NCI-H2081 treated with DMSO at 0.1 percent for 48 hours (cell line): ENCODE measurements around the gene ABCA4.
"Not testable (repeated sequence)": the region's sequence is repeated elsewhere in the genome, so short reads cannot be mapped to it uniquely, and the experiment has no call there.

Experiments
- DNase-seq: peaks from one replicate; lab custom pipeline; 2025; lab: John Stamatoyannopoulos, UW

ABCA4 gene

GRCh38 chr1:94120991-94121390 is at the start of gene ABCA4:
Gene ABCA4, minus strand, starts transcription at chr1:94121148. Its CDS starts 103 bp downstream, at chr1:94121045.
- no peak for DNase-seq

DNA sequence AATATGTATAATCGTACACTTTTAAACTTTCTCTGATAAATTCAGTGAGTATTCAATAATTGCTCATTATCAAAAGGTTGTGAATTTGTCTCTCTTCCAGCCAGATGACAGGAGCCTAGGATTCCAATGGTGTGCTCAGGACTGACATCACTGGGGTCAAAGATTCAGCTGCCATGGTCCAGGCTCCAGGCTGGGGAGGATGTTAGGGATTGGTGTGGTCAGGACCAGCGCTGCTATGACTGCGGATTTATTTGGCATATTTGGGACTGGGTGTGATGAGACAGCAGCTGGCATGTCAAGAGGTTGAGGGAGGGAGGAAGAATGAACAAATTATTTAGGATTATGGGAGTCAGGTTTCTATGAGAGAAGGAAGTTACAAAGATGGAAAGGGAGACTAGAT is 48.2 kb upstream of the ABCA4 start:
- no peak for DNase-seq

- no peak for DNase-seq
Measured at GRCh38 chr1:94165843-94166242, 44.9 kb upstream of the ABCA4 start.

DNA sequence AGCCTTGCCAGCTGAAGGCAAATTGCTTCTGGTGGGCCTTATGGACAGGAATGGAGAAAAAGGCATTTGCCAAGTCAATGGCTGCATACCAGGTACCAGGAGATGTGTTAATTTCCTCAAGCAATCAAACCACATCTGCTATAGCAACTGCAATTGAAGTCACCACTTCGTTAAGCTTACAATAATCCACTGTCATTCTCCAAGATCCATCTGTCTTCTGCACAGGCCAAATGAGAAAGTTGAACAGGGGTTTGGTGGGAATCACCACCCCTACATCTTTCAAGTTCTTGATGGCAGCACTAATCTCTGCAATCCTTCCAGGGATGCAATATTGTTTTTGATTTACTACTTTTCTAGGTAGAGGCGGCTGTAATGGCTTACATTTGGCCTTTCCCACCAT is 43.9 kb upstream of the ABCA4 start:
- not testable (repeated sequence) for DNase-seq

- not testable (repeated sequence) for DNase-seq
Measured at GRCh38 chr1:94164121-94164520, 43.2 kb upstream of the ABCA4 start.

DNA sequence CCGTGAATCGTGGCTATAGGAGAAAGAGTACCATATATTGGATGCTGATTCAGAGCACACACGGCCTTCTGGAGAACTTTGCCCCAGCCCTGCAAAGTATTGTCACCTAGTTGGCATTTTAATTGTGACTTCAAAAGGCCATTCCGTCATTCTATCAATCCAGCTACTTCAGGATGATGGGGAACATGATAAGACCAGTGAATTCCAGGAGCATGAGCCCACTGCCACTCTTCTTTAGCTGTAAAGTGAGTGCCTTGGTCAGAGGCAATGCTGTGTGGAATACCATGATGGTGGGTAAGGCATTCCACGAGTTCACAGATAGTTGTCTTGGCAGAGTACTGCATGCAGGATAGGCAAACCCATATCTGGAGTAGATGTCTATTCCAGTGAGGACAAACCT is 42.3 kb upstream of the ABCA4 start:
- DNase-seq: not testable (repeated sequence)

GRCh38 chr1:94160811-94161210 is 39.9 kb upstream of the ABCA4 start:
- no peak for DNase-seq

DNA sequence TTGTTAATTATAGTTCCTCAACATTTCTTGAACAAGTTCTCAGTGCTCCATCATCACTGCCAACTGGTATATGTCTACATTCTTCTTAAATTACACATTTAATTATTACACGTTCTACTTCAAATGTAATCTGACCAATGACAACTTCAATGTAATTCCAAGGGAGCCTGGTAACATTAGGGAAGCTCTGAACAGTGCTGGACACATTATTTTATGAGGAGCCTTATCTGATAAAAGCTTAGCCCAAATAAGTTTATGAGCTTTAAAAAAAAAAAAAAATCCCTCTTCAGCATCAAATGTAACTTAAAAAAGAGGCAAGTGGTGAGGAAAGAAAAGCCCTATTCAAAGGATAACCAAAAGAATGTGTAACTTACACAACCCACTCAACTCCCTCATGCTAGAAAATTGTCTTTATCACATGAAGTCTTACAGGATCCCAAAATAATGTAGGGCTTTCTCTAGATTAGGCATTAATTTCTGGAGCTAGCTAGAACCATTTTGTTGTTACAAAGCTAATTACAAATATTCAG is 35.2 kb upstream of the ABCA4 start:
- DNase-seq: no peak

GRCh38 chr1:94154989-94155388 is 34.0 kb upstream of the ABCA4 start:
- no peak for DNase-seq

- no peak for DNase-seq
Measured at GRCh38 chr1:94153133-94153532, 32.2 kb upstream of the ABCA4 start.

- not testable (repeated sequence) for DNase-seq
Measured at GRCh38 chr1:94149166-94149565, 28.2 kb upstream of the ABCA4 start.

DNA sequence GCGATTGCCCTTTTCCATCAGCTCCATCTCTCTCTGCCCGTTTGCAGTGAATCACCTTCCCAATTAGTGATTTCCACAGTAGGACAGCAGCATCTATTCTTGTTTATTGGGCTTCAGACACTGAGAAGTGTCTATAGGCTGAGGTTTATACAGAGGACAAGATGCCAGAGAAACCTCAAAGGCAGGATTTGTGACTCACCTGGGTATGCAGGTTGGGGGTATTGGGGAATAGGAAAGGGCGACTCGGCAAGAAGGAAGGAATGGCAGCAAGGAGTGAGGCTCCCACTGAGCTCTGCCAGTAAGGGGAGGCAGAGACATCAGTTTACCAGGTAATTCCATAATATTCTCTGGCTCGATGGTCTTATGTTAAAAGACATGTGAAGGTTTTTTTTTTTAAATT is 25.3 kb upstream of the ABCA4 start:
- DNase-seq: no peak

DNA sequence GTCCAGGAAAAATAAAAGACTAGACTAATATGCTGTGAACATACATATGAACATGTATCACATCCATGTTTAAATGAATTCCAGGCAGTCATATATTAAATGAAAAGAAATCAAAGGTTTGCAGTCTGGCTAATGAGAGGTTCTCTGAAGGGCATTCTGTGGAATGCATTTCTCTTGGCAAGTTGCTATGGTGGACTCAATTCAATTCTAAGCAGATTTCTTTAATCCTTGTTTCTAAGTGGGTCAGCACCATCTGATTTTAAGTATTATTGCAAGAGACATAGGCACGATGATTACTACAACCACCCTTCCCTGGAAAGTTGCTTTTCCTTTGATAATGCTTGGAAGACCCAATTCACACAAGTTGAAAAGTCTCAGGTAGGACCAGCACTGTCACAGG is 23.9 kb upstream of the ABCA4 start:
- no peak for DNase-seq

GRCh38 chr1:94143809-94144176 is 22.8 kb upstream of the ABCA4 start:
- DNase-seq: no peak

DNA sequence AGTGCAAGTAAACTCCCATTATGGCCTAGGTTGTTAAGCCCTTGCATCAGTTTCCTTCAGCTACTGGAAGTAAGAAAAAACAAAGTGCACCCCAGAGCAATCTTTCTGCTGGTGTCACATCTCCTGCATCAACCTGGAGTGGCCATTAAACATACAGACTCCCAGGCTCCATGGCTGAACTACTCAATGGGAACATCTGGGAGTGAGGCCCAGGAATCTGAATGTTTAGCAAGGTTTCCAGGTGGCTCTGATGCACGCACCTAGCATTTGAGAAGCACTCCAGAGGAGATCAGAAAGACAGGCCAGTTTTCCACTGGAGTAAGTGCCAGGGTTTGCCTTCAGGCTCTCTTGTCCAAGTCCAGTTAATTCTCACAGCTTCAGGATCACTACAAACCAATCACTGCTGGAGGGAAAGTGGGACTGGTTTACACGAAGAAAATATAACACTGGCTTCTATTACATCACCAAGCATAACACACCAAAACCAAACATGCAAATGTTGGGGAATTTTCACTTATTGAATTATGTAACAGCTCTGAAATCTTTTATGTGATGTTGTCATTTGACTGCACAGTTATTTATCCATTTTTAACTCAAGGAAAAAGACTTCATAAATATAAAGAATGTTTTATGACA is 22.3 kb upstream of the ABCA4 start:
- DNase-seq: no peak

GRCh38 chr1:94142583-94142982 is 21.6 kb upstream of the ABCA4 start:
- DNase-seq: no peak

DNA sequence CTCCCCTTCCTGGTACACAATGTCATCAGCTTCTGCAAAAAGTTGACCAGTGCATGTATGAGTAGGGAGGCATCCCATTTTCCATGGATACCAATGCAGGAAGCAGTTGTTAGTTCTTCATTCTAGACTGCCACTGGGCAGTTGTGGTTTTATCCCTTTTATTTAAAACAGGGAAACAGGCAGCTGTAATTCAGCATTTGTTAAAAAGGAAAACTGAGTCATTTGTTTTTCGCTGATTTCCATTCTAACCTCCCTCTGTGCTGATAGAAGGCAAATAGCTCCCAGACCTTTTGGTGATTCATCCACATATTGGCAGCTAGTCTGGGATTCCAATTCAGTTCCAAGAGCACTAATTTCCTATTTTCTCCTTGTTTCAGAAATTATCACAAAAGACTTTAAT is 21.1 kb upstream of the ABCA4 start:
- DNase-seq: no peak

DNA sequence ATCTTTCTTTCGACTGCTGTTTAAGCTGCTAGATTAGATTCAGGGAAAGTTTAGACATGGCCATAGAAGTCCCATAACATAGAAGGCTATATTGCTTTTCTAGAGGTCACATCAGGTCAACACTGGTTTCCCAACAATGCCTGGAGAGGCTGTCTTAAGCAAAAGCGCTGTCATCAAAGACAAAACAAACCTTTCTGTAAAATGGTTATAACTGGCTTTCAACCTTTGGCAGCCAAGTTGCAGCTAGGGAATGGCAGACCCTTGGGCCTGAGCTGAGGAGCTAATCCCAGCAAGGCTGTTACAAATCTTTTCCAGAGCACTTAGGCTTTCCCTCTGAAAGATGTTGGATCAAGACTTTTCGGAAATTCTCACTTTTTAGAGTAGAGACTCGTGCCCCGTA is 11.2 kb upstream of the ABCA4 start:
- no peak for DNase-seq

DNA sequence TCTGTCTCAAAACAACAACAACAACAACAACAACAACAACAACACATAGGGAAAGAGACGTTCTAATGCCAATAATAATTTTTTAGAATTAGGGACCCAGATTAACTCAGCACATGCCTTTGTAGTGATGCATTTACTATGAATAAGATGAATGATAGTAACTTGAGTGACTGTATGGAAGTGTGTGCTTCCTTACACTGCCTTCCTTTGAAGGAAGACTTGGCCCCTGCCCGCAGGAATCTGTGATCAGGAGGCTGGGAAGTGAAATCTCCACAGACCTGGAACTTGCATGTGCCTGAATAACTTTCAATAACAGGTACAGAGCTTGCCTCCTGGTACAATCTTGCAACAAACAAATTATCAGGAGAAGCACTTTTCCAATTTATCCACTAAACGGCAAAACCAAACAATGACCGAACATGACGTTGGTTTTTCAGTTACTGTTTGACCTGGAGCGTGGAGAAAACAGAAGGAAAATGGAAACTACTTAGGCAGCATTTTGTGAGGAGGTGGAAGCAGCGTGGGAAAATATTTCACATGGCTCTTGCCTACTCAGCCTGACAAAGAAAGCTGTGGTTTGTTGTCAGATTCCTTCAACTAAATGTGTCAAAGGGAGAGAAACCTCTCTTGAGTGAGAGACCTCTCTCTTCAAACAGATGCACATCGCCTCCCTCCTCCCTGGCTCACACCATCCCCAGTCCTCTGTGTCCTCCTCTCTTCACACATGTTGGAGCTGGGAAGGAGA is 10.1 kb upstream of the ABCA4 start:
- DNase-seq: no peak

- DNase-seq: no peak
Measured at GRCh38 chr1:94126651-94127050, 5.7 kb upstream of the ABCA4 start.

DNA sequence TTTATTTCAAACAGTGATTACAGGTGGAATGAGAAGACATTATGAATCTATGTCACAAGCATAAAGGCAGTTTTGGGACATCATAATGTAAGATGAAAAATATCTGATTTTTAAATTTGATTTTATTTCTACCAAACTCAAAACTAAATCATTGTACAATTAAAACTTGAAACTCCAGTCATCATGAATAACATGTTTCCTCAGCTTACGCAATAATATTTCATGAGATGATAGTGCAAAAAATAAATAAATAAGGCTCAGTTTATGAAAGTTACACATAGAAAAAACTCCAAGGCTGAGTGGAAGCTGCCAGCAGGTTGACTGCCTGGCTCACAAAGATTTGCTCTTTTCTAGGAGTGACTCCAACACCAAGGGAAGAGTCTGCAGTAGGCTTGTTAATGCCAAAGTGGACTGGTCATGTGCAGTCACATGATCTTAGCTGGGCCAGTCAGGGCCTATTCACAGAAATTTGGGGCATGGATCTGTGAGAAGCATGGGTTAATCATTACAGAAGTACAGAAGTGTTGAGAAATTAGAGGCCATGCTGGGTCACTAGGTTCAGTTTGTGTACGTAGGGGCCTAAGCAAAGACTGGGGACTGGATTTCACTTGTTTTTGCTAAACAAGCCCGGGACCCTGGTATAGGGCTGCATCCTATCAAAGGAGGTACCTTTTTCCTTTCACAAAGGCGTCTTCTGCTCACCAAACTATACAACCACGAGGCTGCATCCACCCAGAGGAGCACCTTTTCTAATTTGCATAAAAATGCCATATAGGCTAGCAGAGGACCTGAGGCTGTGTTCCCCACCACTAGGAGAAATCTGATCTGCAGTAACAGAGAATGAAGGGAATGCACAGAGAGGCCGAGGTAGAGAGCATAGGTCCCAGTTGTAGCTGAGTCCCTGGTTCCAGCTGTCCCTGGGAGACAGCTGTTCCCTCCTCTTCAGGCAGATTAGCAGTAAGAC is 4.9 kb upstream of the ABCA4 start:
- DNase-seq: no peak

- DNase-seq: no peak
Measured at GRCh38 chr1:94124538-94124937, 3.6 kb upstream of the ABCA4 start.
